ENCODE measurements around the gene MPPE1.

DNA sequence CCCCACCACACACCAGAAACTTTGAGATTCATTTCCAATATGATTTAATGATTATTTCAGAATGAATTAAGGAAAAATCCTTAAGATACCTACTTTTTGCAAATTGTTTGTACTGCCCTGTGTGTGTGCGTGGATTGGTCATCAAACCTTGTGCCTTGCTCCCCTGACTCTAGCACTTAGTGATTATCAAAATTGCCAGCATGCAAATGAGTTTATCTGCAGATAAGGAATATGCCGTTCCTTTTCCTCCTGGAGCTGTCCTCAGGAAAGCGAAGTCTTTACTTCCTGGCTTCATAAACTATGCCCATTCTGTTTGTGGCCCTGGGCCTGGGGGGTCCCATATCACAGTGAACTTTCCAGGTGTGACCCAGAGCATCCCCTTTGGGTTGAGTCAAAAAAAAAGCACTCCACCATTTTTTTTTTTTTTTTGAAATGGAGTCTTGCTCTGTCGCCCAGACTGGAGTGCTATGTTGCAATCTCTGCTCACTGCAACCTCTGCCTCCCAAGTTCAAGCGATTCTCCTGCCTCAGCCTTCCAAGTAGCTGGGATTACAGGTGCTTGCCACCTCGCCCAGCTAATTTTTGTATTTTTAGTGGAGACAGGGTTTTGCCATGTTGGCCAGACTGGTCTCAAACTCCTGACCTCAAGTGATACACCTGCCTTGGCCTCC lies 45.5 kb downstream of the MPPE1 start:
- TF ChIP-seq, protein P1, sequence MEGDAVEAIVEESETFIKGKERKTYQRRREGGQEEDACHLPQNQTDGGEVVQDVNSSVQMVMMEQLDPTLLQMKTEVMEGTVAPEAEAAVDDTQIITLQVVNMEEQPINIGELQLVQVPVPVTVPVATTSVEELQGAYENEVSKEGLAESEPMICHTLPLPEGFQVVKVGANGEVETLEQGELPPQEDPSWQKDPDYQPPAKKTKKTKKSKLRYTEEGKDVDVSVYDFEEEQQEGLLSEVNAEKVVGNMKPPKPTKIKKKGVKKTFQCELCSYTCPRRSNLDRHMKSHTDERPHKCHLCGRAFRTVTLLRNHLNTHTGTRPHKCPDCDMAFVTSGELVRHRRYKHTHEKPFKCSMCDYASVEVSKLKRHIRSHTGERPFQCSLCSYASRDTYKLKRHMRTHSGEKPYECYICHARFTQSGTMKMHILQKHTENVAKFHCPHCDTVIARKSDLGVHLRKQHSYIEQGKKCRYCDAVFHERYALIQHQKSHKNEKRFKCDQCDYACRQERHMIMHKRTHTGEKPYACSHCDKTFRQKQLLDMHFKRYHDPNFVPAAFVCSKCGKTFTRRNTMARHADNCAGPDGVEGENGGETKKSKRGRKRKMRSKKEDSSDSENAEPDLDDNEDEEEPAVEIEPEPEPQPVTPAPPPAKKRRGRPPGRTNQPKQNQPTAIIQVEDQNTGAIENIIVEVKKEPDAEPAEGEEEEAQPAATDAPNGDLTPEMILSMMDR (IDR thresholded peaks at IDR 0.05), result no peak
- TF ChIP-seq POLR2AphosphoS5 (IDR thresholded peaks at IDR 0.05; ENCODE audit: insufficient read depth in 1 of 2, low read depth in 1 of 2) (no peak), POLR2A (IDR thresholded peaks at IDR 0.05) (no peak)

Data from vagina (tissue), 2 donors.